MM.1S (cell line): ENCODE data around the gene MAPKAP1.

Experiments
- EZH2 ChIP-seq: fragments of 300-600 bp; sonication (generic); optimal IDR thresholded peaks from 2 replicates; pipeline ENCODE3; 2017; ENCODE audit warnings: low read depth, mild to moderate bottlenecking, antibody characterized with exemption, low read length, mixed read lengths
- EZH2phosphoT487 ChIP-seq: fragments of 300-600 bp; sonication (generic); IDR thresholded peaks from 2 replicates; pipeline ENCODE4 v1.6.1; 2018; ENCODE audit warnings: antibody characterized with exemption, low read length
- TF ChIP-seq, protein P1 (sequence below): fragments of 300-600 bp; sonication (generic); IDR thresholded peaks from 2 replicates; pipeline ENCODE4 v1.5.1; 2016; ENCODE audit warnings: antibody characterized with exemption, low read length, mixed read lengths

DNA sequence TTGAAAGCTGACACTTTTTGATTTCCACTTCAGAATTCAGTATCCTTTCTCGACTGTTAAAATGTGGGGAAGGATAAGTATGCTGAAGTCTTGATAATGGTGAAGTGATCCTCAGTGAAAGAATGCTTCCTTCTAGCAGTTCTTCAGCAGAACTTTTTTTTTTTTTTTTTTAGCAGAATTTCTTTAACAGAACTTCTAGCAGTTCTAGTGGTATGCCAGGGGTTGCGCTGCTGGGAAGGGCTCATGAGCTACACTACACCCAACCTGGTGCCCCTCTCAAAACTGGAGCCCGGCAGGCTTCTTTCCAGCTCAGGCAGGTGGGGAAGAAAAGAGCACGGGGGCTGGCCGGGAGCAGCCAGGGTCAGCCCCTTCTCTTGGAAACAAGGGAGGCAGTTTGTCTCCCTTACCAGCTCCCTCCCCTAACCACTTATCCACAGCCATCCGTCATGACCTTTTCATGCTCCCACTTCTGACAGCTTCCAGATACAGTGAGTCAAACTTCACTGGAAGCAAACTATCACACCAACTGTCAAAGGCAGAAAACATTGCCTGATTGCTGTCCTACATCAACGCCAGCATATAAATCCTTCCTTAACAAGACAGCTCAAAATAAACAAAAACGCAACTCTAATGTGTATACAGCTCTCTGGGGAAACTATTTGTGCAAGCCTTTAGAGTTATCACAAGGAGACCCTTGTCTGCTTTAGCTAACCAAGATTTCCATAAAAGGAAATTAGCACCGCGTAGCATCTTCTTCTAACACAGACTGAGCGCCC, 233.9 kb downstream of the MAPKAP1 start:
- TF ChIP-seq, protein P1, sequence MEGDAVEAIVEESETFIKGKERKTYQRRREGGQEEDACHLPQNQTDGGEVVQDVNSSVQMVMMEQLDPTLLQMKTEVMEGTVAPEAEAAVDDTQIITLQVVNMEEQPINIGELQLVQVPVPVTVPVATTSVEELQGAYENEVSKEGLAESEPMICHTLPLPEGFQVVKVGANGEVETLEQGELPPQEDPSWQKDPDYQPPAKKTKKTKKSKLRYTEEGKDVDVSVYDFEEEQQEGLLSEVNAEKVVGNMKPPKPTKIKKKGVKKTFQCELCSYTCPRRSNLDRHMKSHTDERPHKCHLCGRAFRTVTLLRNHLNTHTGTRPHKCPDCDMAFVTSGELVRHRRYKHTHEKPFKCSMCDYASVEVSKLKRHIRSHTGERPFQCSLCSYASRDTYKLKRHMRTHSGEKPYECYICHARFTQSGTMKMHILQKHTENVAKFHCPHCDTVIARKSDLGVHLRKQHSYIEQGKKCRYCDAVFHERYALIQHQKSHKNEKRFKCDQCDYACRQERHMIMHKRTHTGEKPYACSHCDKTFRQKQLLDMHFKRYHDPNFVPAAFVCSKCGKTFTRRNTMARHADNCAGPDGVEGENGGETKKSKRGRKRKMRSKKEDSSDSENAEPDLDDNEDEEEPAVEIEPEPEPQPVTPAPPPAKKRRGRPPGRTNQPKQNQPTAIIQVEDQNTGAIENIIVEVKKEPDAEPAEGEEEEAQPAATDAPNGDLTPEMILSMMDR, result no peak
- TF ChIP-seq EZH2 (no peak), EZH2phosphoT487 (no peak)
